ENCODE measurements around the gene SORL1-AS1.

SORL1-AS1 gene

DNA sequence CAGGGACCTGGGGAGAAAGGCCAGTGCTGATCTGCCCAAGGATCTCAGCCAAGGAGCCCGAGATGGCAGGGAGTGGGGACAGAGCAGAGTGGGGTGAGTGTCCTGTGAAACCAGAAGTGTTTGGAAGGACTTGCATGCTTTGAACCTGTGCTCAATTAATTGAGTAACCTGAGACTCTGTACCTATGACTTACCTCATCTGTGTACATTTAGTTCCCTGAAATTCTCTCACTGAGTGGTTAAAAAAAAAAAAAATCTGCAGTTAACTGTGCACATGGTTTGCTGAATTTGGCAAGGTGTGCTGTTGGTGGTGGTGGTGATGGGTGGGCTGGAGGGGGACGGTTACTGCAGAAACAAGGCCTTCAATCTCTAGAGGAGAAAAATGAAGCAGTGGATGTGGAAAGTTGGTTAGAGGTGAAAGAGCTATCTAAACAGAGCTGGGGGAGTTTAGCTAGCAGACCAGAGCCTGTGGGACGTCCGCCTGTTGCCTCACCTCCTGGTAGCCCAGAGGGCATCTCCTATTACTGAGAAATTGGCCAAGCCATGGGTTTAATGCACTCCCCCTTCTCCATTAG, 8.3 kb upstream of the SORL1-AS1 start:
- Histone ChIP-seq H3K4me1 (ENCODE audit: control insufficient read depth in 5 of 5, insufficient read depth in 5 of 5, low read length in 5 of 5) (peaks cover 2 to 9% (median 7%) of the 10 kb centered on the region in 5 donors), H3K9me3 (ENCODE audit: control insufficient read depth in 4 of 4, insufficient read depth in 3 of 4, low read length in 3 of 4) (no peaks in the 10 kb centered on the region), H3K27me3 (ENCODE audit: control insufficient read depth in 3 of 3, insufficient read depth in 3 of 3, low read length in 2 of 3) (no peaks in the 10 kb centered on the region), H3K36me3 (ENCODE audit: control insufficient read depth in 4 of 4, insufficient read depth in 4 of 4, low read length in 4 of 4) (no peaks in the 10 kb centered on the region), H3K27ac (ENCODE audit: low read depth in 1 of 2, low read length in 1 of 2) (no peak overlapping the region), H3K9ac (ENCODE audit: insufficient read depth in 1 of 2, low read length in 2 of 2) (no peak overlapping the region), H3K4me3 (no peak overlapping the region)
- DNase-seq (peak in 1 of 3 donors; percentile 42), ATAC-seq (ENCODE audit: insufficient read depth, low FRiP score) (no peak)
- TF ChIP-seq, protein P1, sequence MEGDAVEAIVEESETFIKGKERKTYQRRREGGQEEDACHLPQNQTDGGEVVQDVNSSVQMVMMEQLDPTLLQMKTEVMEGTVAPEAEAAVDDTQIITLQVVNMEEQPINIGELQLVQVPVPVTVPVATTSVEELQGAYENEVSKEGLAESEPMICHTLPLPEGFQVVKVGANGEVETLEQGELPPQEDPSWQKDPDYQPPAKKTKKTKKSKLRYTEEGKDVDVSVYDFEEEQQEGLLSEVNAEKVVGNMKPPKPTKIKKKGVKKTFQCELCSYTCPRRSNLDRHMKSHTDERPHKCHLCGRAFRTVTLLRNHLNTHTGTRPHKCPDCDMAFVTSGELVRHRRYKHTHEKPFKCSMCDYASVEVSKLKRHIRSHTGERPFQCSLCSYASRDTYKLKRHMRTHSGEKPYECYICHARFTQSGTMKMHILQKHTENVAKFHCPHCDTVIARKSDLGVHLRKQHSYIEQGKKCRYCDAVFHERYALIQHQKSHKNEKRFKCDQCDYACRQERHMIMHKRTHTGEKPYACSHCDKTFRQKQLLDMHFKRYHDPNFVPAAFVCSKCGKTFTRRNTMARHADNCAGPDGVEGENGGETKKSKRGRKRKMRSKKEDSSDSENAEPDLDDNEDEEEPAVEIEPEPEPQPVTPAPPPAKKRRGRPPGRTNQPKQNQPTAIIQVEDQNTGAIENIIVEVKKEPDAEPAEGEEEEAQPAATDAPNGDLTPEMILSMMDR (IDR thresholded peaks at IDR 0.05; ENCODE audit: control extremely low read depth, extremely low read depth): no peak
- WGBS, 2 donors: 62 to 78% methylated on average over 4 of the region's 4 CpGs

DNA sequence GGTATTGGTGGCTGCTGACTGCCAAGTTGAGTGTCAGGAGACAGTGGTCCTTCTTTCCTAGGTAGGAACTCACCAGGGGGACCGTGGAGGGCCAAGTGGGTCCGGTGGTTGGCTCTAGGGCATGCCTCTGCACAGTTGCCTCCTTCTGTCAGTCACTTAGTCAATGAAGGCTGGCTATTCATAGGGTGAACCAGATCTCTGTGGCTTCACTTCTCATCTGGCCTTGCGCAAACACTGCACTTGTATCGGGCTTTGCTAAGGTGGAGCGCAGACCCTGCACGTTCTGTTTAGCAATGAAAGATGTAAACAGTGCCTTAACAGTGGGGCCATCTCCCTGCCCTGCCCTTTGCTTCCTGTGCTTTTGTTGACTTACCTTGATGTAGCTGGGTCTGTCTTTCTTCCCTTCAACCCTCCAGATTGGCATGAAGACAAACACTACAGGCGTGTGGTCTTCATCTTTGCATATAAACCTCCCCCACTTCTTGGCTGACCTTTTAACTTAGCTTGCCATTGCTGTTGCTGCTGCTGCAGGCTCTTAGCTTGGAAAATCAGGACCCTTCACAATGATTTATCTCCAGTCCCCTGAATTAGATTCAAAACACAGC, 6.7 kb upstream of the SORL1-AS1 start:
- peaks cover 0 to 9% (median 2%) of the 10 kb centered on the region in 5 donors for H3K4me1 ChIP-seq (ENCODE audit: control insufficient read depth in 5 of 5, insufficient read depth in 5 of 5, low read length in 5 of 5)
- ATAC-seq (ENCODE audit: insufficient read depth, low FRiP score) (no peak), DNase-seq (peak in 1 of 3 donors; percentile 37)
- no peak overlapping the region for H3K9ac ChIP-seq (ENCODE audit: insufficient read depth in 1 of 2, low read length in 2 of 2)
- TF ChIP-seq, protein P1 (IDR thresholded peaks at IDR 0.05; ENCODE audit: control extremely low read depth, extremely low read depth): no peak
- H3K9me3 ChIP-seq (ENCODE audit: control insufficient read depth in 4 of 4, insufficient read depth in 3 of 4, low read length in 3 of 4): no peaks in the 10 kb centered on the region
- H3K27me3 ChIP-seq (ENCODE audit: control insufficient read depth in 3 of 3, insufficient read depth in 3 of 3, low read length in 2 of 3): no peaks in the 10 kb centered on the region
- WGBS, 2 donors: 44 to 66% methylated on average over 7 of the region's 7 CpGs
- H3K4me3 ChIP-seq: no peak overlapping the region
- H3K36me3 ChIP-seq (ENCODE audit: control insufficient read depth in 4 of 4, insufficient read depth in 4 of 4, low read length in 4 of 4): no peaks in the 10 kb centered on the region
- no peak overlapping the region for H3K27ac ChIP-seq (ENCODE audit: low read depth in 1 of 2, low read length in 1 of 2)

GRCh38 chr11:121458551-121458950, 5.8 kb upstream of the SORL1-AS1 start:
- no peak for DNase-seq
- no peak for ATAC-seq (ENCODE audit: insufficient read depth, low FRiP score)
- Histone ChIP-seq H3K4me1 (ENCODE audit: control insufficient read depth in 5 of 5, insufficient read depth in 5 of 5, low read length in 5 of 5) (peaks cover 0 to 13% (median 2%) of the 10 kb centered on the region in 5 donors), H3K4me3 (no peak overlapping the region), H3K9me3 (ENCODE audit: control insufficient read depth in 4 of 4, insufficient read depth in 3 of 4, low read length in 3 of 4) (no peaks in the 10 kb centered on the region), H3K9ac (ENCODE audit: insufficient read depth in 1 of 2, low read length in 2 of 2) (no peak overlapping the region), H3K27me3 (ENCODE audit: control insufficient read depth in 3 of 3, insufficient read depth in 3 of 3, low read length in 2 of 3) (no peaks in the 10 kb centered on the region), H3K27ac (ENCODE audit: low read depth in 1 of 2, low read length in 1 of 2) (no peak overlapping the region), H3K36me3 (ENCODE audit: control insufficient read depth in 4 of 4, insufficient read depth in 4 of 4, low read length in 4 of 4) (no peaks in the 10 kb centered on the region)
- WGBS, 2 donors: 95 to 96% methylated on average over 9 of the region's 9 CpGs
- TF ChIP-seq, protein P1 (IDR thresholded peaks at IDR 0.05; ENCODE audit: control extremely low read depth, extremely low read depth): no peak
